SK-N-MC (cell line): ENCODE measurements around the gene PHACTR2.

Source experiments
- EZH2 ChIP-seq: fragments of 200-600 bp; sonication (generic); IDR thresholded peaks from one replicate; pipeline ENCODE4 v1.6.1; 2017; ENCODE audit warnings: antibody characterized with exemption
- POLR2AphosphoS5 ChIP-seq: IDR thresholded peaks from 2 replicates; pipeline ENCODE4 v1.6.1; 2012; ENCODE audit warnings: mild to moderate bottlenecking, low read depth, low read length, borderline replicate concordance

GRCh38 chr6:143697076-143697800 lies 19.5 kb downstream of the PHACTR2 start:
- TF ChIP-seq EZH2 (no peak), POLR2AphosphoS5 (no peak)
